PC-3 (cell line): Measurements from ENCODE around the gene CYLD. TPM values are rescaled to one million over a fixed set of nuclear protein-coding genes. Genes with fewer than 3 reads are reported as not detected.

Experiments used
- ATAC-seq: fragments of 200-7000 bp; cut with Tn5 transposase; 2 replicates; pipeline ENCODE4 v1.9.1; 2020; ENCODE audit warnings: mild to moderate bottlenecking, moderate library complexity
- BruUV-seq: library from RNA; stranded (reverse); fragments of 400-500 nt; replicated peaks from 2 replicates; lab custom pipeline; 2021; lab: Mats Ljungman, UMichigan
- CTCF ChIA-PET: fragments of 300-600 bp; sonication (Branson Sonifier 250); formaldehyde crosslinking; loops from one replicate; lab custom pipeline; 2022; ENCODE audit warnings: antibody characterized with exemption; lab: Charles Lee
- POLR2A ChIA-PET: fragments of 300-600 bp; sonication (Branson Sonifier 250); formaldehyde crosslinking; loops from one replicate; lab custom pipeline; 2022; ENCODE audit warnings: antibody characterized with exemption; ENCODE audit not compliant: unreplicated experiment; lab: Charles Lee
- DNase-seq: peaks from one replicate; pipeline ENCODE4 v3.0.0-alpha.2; 2015
- H2AFZ ChIP-seq: fragments of 300-600 bp; sonication (generic); 2 replicates; pipeline ENCODE4 v1.6.0; 2016; ENCODE audit warnings: antibody characterized with exemption, low read length
- H3F3A ChIP-seq: fragments of 300-600 bp; sonication (generic); one replicate; pipeline ENCODE4 v1.6.0; 2017; ENCODE audit warnings: antibody characterized with exemption, low read length, control low read depth, mild to moderate bottlenecking; ENCODE audit not compliant: unreplicated experiment
- H3K27ac ChIP-seq: fragments of 300-600 bp; sonication (generic); 2 replicates; pipeline ENCODE4 v1.5.1; 2016; ENCODE audit warnings: mild to moderate bottlenecking, low read length
- H3K27me3 ChIP-seq: fragments of 300-600 bp; sonication (generic); 2 replicates; pipeline ENCODE4 v1.6.1; 2016; ENCODE audit warnings: low read length, mixed read lengths
- H3K36me3 ChIP-seq: fragments of 300-600 bp; sonication (generic); 2 replicates; pipeline ENCODE4 v1.6.1; 2016; ENCODE audit warnings: low read depth, mixed run types, low read length, mixed read lengths
- H3K4me1 ChIP-seq: fragments of 300-600 bp; sonication (generic); 2 replicates; pipeline ENCODE4 v1.5.1; 2016; ENCODE audit warnings: low read length; ENCODE audit not compliant: insufficient read depth
- H3K4me2 ChIP-seq: fragments of 300-600 bp; sonication (generic); 2 replicates; pipeline ENCODE4 v1.6.0; 2016; ENCODE audit warnings: low read length
- H3K4me3 ChIP-seq: fragments of 300-600 bp; sonication (generic); 2 replicates; pipeline ENCODE4 v1.5.1; 2016; ENCODE audit warnings: mild to moderate bottlenecking, low read length, mixed read lengths
- H3K79me2 ChIP-seq: fragments of 300-600 bp; sonication (generic); 2 replicates; pipeline ENCODE4 v1.6.1; 2017; ENCODE audit warnings: low read length, mixed read lengths
- H3K9ac ChIP-seq: fragments of 300-600 bp; sonication (generic); 2 replicates; pipeline ENCODE4 v1.6.0; 2016; ENCODE audit warnings: mild to moderate bottlenecking, low read length
- H3K9me2 ChIP-seq: fragments of 300-600 bp; sonication (generic); replicated peaks from 2 replicates; pipeline ENCODE4 v1.6.1; 2016; ENCODE audit warnings: mixed run types, low read length, mixed read lengths
- H3K9me3 ChIP-seq: fragments of 300-600 bp; sonication (generic); 2 replicates; pipeline ENCODE4 v1.6.1; 2016; ENCODE audit warnings: low read length, mixed read lengths
- H4K20me1 ChIP-seq: fragments of 300-600 bp; sonication (generic); 2 replicates; pipeline ENCODE4 v1.6.1; 2016; ENCODE audit warnings: low read length, mixed read lengths
- EZH2 ChIP-seq: fragments of 300-600 bp; sonication (generic); IDR thresholded peaks from one replicate; pipeline ENCODE4 v1.6.1; 2017; ENCODE audit warnings: antibody characterized with exemption, mild to moderate bottlenecking, low read length; ENCODE audit not compliant: unreplicated experiment
- EZH2phosphoT487 ChIP-seq: fragments of 300-600 bp; sonication (generic); IDR thresholded peaks from 2 replicates; pipeline ENCODE4 v1.6.1; 2018; ENCODE audit warnings: mild to moderate bottlenecking, antibody characterized with exemption, low read length, borderline replicate concordance
- intact Hi-C: fragments of 100-400 bp; cut with micrococcal nuclease; formaldehyde crosslinking; loops from 2 replicates; pipeline ENCODE4 v1.9.0; 2023
- total RNA-seq: library from RNA; depleted of rRNA; stranded (reverse); fragments of >200 nt; gene quantifications from 2 replicates; pipeline ENCODE4 v1.2.3, GENCODE V29; 2014
- TF ChIP-seq, protein P1 (sequence below): fragments of 300-600 bp; sonication (generic); conservative IDR thresholded peaks from 2 replicates; pipeline ENCODE4 v1.5.1; 2017; ENCODE audit warnings: antibody characterized with exemption, low read depth, mild to moderate bottlenecking, low read length

The CYLD gene
- total RNA-seq, 1 experiment from 2014 or later, result 8.6 TPM

DNA sequence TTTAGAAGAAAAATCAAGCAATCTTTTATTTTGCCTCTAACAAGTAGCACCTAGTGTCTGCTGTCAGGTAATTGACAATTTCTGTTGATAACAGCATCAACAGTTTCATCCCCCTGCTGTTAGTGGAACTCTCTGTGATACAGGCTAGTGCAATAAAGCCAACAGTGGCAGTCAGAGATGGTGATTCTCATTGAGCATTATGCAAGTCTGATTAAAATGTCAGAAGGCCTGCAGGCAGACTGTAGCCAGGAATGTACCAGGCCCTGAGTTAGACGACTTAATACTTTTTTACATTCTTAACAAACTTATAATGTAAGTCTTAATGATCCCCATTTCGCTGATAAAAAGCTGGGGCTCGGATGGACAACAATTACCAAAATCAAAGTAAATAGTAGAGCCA, 14.6 kb downstream of the CYLD start:
- H3K9ac ChIP-seq, result no peak overlapping the region
- DNase-seq (no peak), ATAC-seq (no peak)
- intact Hi-C loops, result no loop called here
- H3K36me3 ChIP-seq, result no peaks in the 10 kb centered on the region
- no peak overlapping the region for H2AFZ ChIP-seq
- H3K4me3 ChIP-seq, result no peak overlapping the region
- no peak overlapping the region for H3K4me2 ChIP-seq
- no peaks in the 10 kb centered on the region for H3K79me2 ChIP-seq
- no peaks in the 10 kb centered on the region for H3F3A ChIP-seq
- ChIA-PET POLR2A (no interaction called here), CTCF (no interaction called here)
- TF ChIP-seq, protein P1, sequence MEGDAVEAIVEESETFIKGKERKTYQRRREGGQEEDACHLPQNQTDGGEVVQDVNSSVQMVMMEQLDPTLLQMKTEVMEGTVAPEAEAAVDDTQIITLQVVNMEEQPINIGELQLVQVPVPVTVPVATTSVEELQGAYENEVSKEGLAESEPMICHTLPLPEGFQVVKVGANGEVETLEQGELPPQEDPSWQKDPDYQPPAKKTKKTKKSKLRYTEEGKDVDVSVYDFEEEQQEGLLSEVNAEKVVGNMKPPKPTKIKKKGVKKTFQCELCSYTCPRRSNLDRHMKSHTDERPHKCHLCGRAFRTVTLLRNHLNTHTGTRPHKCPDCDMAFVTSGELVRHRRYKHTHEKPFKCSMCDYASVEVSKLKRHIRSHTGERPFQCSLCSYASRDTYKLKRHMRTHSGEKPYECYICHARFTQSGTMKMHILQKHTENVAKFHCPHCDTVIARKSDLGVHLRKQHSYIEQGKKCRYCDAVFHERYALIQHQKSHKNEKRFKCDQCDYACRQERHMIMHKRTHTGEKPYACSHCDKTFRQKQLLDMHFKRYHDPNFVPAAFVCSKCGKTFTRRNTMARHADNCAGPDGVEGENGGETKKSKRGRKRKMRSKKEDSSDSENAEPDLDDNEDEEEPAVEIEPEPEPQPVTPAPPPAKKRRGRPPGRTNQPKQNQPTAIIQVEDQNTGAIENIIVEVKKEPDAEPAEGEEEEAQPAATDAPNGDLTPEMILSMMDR, result no peak
- no peak for TF ChIP-seq EZH2
- TF ChIP-seq EZH2phosphoT487, result no peak
- H3K4me1 ChIP-seq, result no peaks in the 10 kb centered on the region
- H4K20me1 ChIP-seq, result no peaks in the 10 kb centered on the region
- no TSS peak for BruUV-seq
- H3K27me3 ChIP-seq, result no peaks in the 10 kb centered on the region
- no peak overlapping the region for H3K27ac ChIP-seq
- H3K9me2 ChIP-seq, result no peaks in the 10 kb centered on the region
- no peaks in the 10 kb centered on the region for H3K9me3 ChIP-seq

DNA sequence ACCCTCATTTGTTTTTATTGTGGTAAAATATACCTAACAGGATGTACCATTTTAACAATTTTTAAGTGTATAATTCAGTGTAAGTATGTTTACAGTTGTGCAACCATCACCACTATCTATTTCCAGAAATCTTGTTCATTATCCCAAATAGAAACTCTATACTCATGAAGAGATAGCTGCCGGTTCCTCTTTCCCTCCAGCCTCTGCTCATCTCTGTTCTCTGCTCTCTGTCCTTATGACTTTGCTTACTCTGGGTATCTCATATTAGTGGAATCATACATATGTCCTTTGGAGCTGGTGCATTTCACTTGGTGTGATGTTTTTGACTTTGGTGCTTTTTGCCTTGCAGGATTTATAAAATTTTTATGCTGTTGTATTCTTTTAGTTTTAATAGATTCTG, 19.4 kb downstream of the CYLD start:
- TF ChIP-seq EZH2phosphoT487 (no peak), EZH2 (no peak)
- TF ChIP-seq, protein P1, result no peak
- Histone ChIP-seq H2AFZ (no peak overlapping the region), H3K27me3 (no peaks in the 10 kb centered on the region), H3K27ac (no peak overlapping the region), H3K4me1 (no peaks in the 10 kb centered on the region), H3K9me3 (no peaks in the 10 kb centered on the region), H4K20me1 (no peaks in the 10 kb centered on the region), H3K9me2 (no peaks in the 10 kb centered on the region), H3K4me3 (no peak overlapping the region), H3K36me3 (no peaks in the 10 kb centered on the region), H3K4me2 (no peak overlapping the region), H3K9ac (no peak overlapping the region), H3F3A (no peaks in the 10 kb centered on the region), H3K79me2 (no peaks in the 10 kb centered on the region)
- ChIA-PET CTCF (no interaction called here), POLR2A (no interaction called here)
- intact Hi-C loops, result no loop called here
- ATAC-seq, result no peak
- BruUV-seq, result no TSS peak
- no peak for DNase-seq

DNA sequence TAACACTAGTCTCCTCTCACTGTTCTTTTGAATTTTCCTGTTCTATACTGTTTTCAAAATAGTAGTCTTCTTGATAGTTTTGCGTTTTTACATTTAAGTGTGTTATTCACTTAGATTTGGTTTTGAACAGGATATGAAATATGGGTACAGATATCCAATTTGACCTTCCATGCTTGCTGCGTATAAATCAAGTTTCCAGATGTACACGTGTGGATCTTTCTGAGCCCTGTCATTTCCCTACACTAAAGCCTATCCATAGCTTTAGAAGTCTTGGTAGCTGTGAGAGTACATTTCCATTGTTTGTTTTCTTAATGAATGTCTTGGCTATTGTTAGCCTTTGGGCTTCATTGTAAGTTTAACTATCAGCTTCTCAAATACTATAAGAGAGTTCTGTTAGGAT, 20.4 kb downstream of the CYLD start:
- ATAC-seq (no peak), DNase-seq (no peak)
- Histone ChIP-seq H3K9me3 (no peaks in the 10 kb centered on the region), H3K4me2 (no peak overlapping the region), H3K36me3 (no peaks in the 10 kb centered on the region), H2AFZ (no peak overlapping the region), H4K20me1 (no peaks in the 10 kb centered on the region), H3K27ac (no peak overlapping the region), H3F3A (no peaks in the 10 kb centered on the region), H3K4me1 (no peaks in the 10 kb centered on the region), H3K27me3 (no peaks in the 10 kb centered on the region), H3K79me2 (no peaks in the 10 kb centered on the region), H3K4me3 (no peak overlapping the region), H3K9me2 (no peaks in the 10 kb centered on the region), H3K9ac (no peak overlapping the region)
- ChIA-PET POLR2A (no interaction called here), CTCF (no interaction called here)
- intact Hi-C loops, result no loop called here
- TF ChIP-seq, protein P1, result no peak
- TF ChIP-seq EZH2, result no peak
- no peak for TF ChIP-seq EZH2phosphoT487
- BruUV-seq, result no TSS peak
